Brain microvascular endothelial cell (primary cell): ENCODE measurements around the gene PARVG.

ENCODE experiments used
- DNase-seq: peaks from one replicate; pipeline ENCODE4 v3.0.0-alpha.2; 2020
- H3K27ac ChIP-seq: fragments of 250-450 bp; sonication (Bioruptor Pico); 2 replicates; pipeline ENCODE4 v1.5.1; 2020; ENCODE audit warnings: mild to moderate bottlenecking, moderate library complexity
- H3K27me3 ChIP-seq: fragments of 250-450 bp; sonication (Bioruptor Pico); replicated peaks from 2 replicates; pipeline ENCODE4 v1.5.1; 2020; ENCODE audit warnings: mild to moderate bottlenecking
- H3K36me3 ChIP-seq: fragments of 250-450 bp; sonication (Bioruptor Pico); replicated peaks from 2 replicates; pipeline ENCODE4 v1.5.1; 2020; ENCODE audit warnings: mild to moderate bottlenecking
- H3K4me3 ChIP-seq: 2 replicates; pipeline ENCODE4 v1.5.1; 2011; ENCODE audit warnings: low read depth, mild to moderate bottlenecking, control low read depth, low read length, moderate library complexity
- CTCF ChIP-seq: IDR thresholded peaks from 2 replicates; pipeline ENCODE4 v1.5.1; 2011; ENCODE audit warnings: low read depth, mild to moderate bottlenecking, moderate library complexity, low read length, control low read depth, inconsistent platforms; ENCODE audit errors: missing control alignments
- in situ Hi-C: cut with HindIII; loops from 2 replicates; pipeline ENCODE4 v1.10.0; 2017; ENCODE audit warnings: low sequenced_read_pairs, low pct_ligation_motif_present

Gene PARVG

GRCh38 chr22:44193535-44193891, 12.8 kb downstream of the PARVG start:
- no peaks in the 10 kb centered on the region for H3K36me3 ChIP-seq
- no peak overlapping the region for H3K4me3 ChIP-seq
- in situ Hi-C loops: no loop called here
- H3K27ac ChIP-seq: no peak overlapping the region
- DNase-seq: no peak
- H3K27me3 ChIP-seq: no peaks in the 10 kb centered on the region
- no peak for TF ChIP-seq CTCF

GRCh38 chr22:44194569-44194968, 13.8 kb downstream of the PARVG start:
- Histone ChIP-seq H3K36me3 (no peaks in the 10 kb centered on the region), H3K4me3 (no peak overlapping the region), H3K27me3 (no peaks in the 10 kb centered on the region), H3K27ac (no peak overlapping the region)
- TF ChIP-seq CTCF: no peak
- in situ Hi-C loops: no loop called here
- no peak for DNase-seq

- DNase-seq: no peak
- in situ Hi-C loops: no loop called here
- H3K4me3 ChIP-seq: no peak overlapping the region
- no peaks in the 10 kb centered on the region for H3K36me3 ChIP-seq
- H3K27me3 ChIP-seq: no peaks in the 10 kb centered on the region
- TF ChIP-seq CTCF: no peak
- H3K27ac ChIP-seq: no peak overlapping the region
Measured at GRCh38 chr22:44195189-44195871, 14.6 kb downstream of the PARVG start.

- no peaks in the 10 kb centered on the region for H3K27me3 ChIP-seq
- H3K4me3 ChIP-seq: no peak overlapping the region
- TF ChIP-seq CTCF: no peak
- H3K36me3 ChIP-seq: no peaks in the 10 kb centered on the region
- in situ Hi-C loops: no loop called here
- no peak overlapping the region for H3K27ac ChIP-seq
- no peak for DNase-seq
Measured at GRCh38 chr22:44196241-44196640, 15.5 kb downstream of the PARVG start.

DNA sequence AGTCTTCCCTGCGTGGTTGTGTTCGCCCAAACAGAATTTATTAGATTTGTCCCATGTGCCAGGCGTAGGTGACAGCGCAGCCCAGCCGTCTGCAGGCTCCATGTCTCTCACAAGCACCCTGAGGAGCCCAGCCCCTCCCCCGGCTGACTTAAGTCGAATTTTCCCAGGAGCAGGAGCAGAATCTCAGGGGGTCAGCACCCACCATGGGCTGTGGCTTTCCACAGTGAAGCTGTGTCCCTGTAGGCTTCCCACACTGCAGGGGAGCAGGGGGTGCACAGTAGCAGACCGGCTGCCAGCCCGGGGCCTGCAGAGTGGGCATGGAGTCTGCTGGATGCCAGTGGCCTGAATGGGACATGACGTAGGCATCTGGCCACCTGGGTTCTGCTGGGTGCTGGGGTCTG, 16.0 kb downstream of the PARVG start:
- no peak overlapping the region for H3K27ac ChIP-seq
- no peak for DNase-seq
- in situ Hi-C loops: no loop called here
- TF ChIP-seq CTCF: no peak
- no peak overlapping the region for H3K4me3 ChIP-seq
- H3K36me3 ChIP-seq: no peaks in the 10 kb centered on the region
- no peaks in the 10 kb centered on the region for H3K27me3 ChIP-seq

GRCh38 chr22:44197271-44197670, 16.5 kb downstream of the PARVG start:
- Histone ChIP-seq H3K36me3 (no peaks in the 10 kb centered on the region), H3K4me3 (no peak overlapping the region), H3K27ac (no peak overlapping the region), H3K27me3 (no peaks in the 10 kb centered on the region)
- DNase-seq: no peak
- in situ Hi-C loops: no loop called here
- no peak for TF ChIP-seq CTCF
